ENCODE results near the gene NEO1.

Gene NEO1

DNA sequence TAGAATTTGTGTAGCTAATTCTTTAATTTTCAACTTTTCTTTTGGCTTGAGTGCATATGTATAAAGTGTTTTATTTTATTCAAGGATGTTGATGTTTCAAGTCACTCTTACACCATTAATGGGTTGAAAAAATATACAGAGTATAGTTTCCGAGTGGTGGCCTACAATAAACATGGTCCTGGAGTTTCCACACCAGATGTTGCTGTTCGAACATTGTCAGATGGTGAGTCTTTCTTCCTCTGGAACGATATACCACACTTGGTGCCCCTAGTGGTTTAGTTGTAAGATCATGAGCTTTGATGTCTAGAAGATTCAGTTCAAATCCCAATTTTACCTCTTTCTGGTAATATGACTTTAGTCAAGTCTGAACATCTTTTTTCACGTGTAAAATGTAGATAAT, 197.2 kb downstream of the NEO1 start:
- TF ChIP-seq, protein P1, sequence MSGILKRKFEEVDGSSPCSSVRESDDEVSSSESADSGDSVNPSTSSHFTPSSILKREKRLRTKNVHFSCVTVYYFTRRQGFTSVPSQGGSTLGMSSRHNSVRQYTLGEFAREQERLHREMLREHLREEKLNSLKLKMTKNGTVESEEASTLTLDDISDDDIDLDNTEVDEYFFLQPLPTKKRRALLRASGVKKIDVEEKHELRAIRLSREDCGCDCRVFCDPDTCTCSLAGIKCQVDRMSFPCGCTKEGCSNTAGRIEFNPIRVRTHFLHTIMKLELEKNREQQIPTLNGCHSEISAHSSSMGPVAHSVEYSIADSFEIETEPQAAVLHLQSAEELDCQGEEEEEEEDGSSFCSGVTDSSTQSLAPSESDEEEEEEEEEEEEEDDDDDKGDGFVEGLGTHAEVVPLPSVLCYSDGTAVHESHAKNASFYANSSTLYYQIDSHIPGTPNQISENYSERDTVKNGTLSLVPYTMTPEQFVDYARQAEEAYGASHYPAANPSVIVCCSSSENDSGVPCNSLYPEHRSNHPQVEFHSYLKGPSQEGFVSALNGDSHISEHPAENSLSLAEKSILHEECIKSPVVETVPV (CRISPR knock-in tag; IDR thresholded peaks at IDR 0.05) = no peak
- TF ChIP-seq TCF4 (CRISPR knock-in tag; IDR thresholded peaks at IDR 0.05; ENCODE audit: borderline replicate concordance) = no peak
- TF ChIP-seq, protein P2, sequence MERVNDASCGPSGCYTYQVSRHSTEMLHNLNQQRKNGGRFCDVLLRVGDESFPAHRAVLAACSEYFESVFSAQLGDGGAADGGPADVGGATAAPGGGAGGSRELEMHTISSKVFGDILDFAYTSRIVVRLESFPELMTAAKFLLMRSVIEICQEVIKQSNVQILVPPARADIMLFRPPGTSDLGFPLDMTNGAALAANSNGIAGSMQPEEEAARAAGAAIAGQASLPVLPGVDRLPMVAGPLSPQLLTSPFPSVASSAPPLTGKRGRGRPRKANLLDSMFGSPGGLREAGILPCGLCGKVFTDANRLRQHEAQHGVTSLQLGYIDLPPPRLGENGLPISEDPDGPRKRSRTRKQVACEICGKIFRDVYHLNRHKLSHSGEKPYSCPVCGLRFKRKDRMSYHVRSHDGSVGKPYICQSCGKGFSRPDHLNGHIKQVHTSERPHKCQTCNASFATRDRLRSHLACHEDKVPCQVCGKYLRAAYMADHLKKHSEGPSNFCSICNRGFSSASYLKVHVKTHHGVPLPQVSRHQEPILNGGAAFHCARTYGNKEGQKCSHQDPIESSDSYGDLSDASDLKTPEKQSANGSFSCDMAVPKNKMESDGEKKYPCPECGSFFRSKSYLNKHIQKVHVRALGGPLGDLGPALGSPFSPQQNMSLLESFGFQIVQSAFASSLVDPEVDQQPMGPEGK (CRISPR knock-in tag; IDR thresholded peaks at IDR 0.05; ENCODE audit: borderline replicate concordance) = no peak
- no peak for TF ChIP-seq ZFP30 (CRISPR knock-in tag; IDR thresholded peaks at IDR 0.05)
- no peak for TF ChIP-seq OSR1 (CRISPR knock-in tag; IDR thresholded peaks at IDR 0.05)
- ATAC-seq = no peak

DNA sequence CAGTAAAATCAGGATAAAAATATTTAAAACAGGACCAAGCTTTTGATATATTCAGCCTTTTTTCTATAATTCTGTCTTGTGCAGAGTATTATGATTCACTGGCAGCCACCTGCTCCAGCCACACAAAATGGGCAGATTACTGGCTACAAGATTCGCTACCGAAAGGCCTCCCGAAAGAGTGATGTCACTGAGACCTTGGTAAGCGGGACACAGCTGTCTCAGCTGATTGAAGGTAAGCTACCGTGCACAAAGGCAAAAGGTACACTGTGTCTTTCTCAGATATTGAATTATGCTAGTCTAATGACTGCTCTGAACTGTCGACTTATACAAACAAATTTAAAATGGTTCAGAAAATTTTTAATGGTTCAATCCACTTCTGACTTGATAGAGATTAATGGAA, 202.3 kb downstream of the NEO1 start:
- ATAC-seq = no peak
- TF ChIP-seq GLIS3 (CRISPR knock-in tag; IDR thresholded peaks at IDR 0.05) = no peak
- TF ChIP-seq CSDC2 (CRISPR knock-in tag; IDR thresholded peaks at IDR 0.05) = no peak
- TF ChIP-seq ZNF565 (CRISPR knock-in tag; conservative IDR thresholded peaks at IDR 0.05; ENCODE audit: low read depth) = no peak

DNA sequence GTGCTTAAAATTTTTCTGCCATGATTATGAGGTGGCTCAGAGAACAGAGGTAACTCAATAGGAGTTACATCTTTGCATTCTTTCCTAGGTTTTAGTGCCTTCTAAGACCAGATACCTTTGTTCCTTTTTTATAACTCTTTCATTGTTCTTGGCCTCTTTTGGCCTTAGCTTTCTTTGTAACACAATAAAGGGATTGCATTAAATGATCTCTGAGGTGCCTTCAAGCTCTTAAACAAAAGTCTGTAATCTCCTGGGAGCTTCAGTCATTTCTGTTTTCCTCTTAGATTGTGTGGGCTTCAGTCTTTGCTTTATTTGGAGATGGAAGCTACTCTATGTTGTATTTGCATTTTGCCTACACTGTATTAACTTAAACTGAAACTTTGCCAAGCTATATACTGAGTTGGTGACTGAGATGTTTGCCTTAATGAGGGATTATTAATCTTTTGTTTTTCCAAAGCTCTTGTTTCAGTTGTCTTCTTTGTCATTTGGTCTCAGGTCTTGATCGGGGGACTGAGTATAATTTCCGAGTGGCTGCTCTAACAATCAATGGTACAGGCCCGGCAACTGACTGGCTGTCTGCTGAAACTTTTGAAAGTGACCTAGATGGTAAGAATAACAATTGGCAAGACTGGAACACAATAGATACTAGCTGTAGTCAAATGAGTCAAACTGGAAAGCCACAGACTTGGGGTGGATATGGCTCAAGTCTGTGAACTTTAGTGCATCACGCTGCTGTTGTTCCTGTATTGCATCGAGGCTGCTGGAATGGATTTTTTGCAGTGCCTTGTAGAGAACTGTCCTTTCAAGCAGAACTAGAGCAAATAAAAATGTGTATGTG, 206.2 kb downstream of the NEO1 start:
- no peak for ATAC-seq
- TF ChIP-seq GLIS3 (CRISPR knock-in tag; IDR thresholded peaks at IDR 0.05) = no peak
- TF ChIP-seq, protein P3, sequence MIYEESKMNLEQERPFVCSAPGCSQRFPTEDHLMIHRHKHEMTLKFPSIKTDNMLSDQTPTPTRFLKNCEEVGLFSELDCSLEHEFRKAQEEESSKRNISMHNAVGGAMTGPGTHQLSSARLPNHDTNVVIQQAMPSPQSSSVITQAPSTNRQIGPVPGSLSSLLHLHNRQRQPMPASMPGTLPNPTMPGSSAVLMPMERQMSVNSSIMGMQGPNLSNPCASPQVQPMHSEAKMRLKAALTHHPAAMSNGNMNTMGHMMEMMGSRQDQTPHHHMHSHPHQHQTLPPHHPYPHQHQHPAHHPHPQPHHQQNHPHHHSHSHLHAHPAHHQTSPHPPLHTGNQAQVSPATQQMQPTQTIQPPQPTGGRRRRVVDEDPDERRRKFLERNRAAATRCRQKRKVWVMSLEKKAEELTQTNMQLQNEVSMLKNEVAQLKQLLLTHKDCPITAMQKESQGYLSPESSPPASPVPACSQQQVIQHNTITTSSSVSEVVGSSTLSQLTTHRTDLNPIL (CRISPR knock-in tag; IDR thresholded peaks at IDR 0.05; ENCODE audit: low read depth) = no peak
- no peak for TF ChIP-seq ZNF70 (CRISPR knock-in tag; IDR thresholded peaks at IDR 0.05)
- no peak for TF ChIP-seq ESRRG (CRISPR knock-in tag; IDR thresholded peaks at IDR 0.05)
- TF ChIP-seq TOX (CRISPR knock-in tag; IDR thresholded peaks at IDR 0.05; ENCODE audit: borderline replicate concordance) = no peak
- TF ChIP-seq ZNF565 (CRISPR knock-in tag; conservative IDR thresholded peaks at IDR 0.05; ENCODE audit: low read depth) = no peak
- TF ChIP-seq CSDC2 (CRISPR knock-in tag; IDR thresholded peaks at IDR 0.05) = no peak

DNA sequence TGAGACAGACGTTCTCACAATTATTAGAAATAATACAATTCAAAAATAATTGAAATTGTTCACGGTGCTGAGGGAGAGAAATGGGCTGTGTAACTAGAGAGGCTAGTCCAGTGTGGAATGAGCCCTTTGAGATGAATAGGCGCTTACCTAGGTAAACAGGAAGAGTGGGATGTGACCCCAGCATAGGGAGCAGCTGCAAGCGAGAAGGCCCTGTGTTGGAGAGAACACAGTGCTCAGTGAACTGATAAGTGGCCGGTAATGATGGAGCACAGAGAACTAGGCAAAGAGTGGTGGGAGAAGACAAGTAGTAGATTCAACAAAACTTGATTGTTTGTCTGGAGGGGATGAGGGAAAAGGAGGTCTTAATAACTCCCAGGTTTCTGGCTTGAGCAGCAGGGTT, 212.6 kb downstream of the NEO1 start:
- TF ChIP-seq ISL1 (CRISPR knock-in tag; IDR thresholded peaks at IDR 0.05) (no peak), ESRRG (CRISPR knock-in tag; IDR thresholded peaks at IDR 0.05) (no peak), RARB (CRISPR knock-in tag; IDR thresholded peaks at IDR 0.05) (no peak), ZNF565 (CRISPR knock-in tag; conservative IDR thresholded peaks at IDR 0.05; ENCODE audit: low read depth) (no peak), ZNF8 (CRISPR knock-in tag; IDR thresholded peaks at IDR 0.05) (no peak), ZC3H10 (CRISPR knock-in tag; IDR thresholded peaks at IDR 0.05) (no peak), BACH2 (CRISPR knock-in tag; IDR thresholded peaks at IDR 0.05; ENCODE audit: borderline replicate concordance) (no peak), ZFP30 (CRISPR knock-in tag; IDR thresholded peaks at IDR 0.05) (no peak), GLIS3 (CRISPR knock-in tag; IDR thresholded peaks at IDR 0.05) (no peak), TCF4 (CRISPR knock-in tag; IDR thresholded peaks at IDR 0.05; ENCODE audit: borderline replicate concordance) (no peak)
- TF ChIP-seq, protein P1 (CRISPR knock-in tag; IDR thresholded peaks at IDR 0.05) = no peak
- TF ChIP-seq, protein P3 (CRISPR knock-in tag; IDR thresholded peaks at IDR 0.05; ENCODE audit: low read depth) = no peak
- no peak for ATAC-seq
